HEK293 (cell line): ENCODE results near the gene ZNF197.

Experiments
- ZNF174 ChIP-seq: fragments of 450-650 bp; formaldehyde crosslinking; IDR thresholded peaks from 2 replicates; pipeline ENCODE4 v1.5.0; 2017; ENCODE audit warnings: missing biosample characterization, mild to moderate bottlenecking, missing genetic modification characterization
- TF ChIP-seq, protein P1 (sequence below): fragments of 450-650 bp; formaldehyde crosslinking; IDR thresholded peaks from 2 replicates; pipeline ENCODE4 v1.5.1; 2016; ENCODE audit warnings: missing biosample characterization, missing genetic modification characterization

GRCh38 chr3:44669760-44670159 is 44.9 kb downstream of the ZNF197 start:
- TF ChIP-seq, protein P1, sequence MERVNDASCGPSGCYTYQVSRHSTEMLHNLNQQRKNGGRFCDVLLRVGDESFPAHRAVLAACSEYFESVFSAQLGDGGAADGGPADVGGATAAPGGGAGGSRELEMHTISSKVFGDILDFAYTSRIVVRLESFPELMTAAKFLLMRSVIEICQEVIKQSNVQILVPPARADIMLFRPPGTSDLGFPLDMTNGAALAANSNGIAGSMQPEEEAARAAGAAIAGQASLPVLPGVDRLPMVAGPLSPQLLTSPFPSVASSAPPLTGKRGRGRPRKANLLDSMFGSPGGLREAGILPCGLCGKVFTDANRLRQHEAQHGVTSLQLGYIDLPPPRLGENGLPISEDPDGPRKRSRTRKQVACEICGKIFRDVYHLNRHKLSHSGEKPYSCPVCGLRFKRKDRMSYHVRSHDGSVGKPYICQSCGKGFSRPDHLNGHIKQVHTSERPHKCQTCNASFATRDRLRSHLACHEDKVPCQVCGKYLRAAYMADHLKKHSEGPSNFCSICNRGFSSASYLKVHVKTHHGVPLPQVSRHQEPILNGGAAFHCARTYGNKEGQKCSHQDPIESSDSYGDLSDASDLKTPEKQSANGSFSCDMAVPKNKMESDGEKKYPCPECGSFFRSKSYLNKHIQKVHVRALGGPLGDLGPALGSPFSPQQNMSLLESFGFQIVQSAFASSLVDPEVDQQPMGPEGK (tag by site-specific recombination): no peak
- no peak for TF ChIP-seq ZNF174 (tag by site-specific recombination)
